Gastroesophageal sphincter (tissue), 4 donors: Measurements from ENCODE around the gene APLF. TPM values are rescaled to one million over a fixed set of nuclear protein-coding genes. Genes with fewer than 3 reads are reported as not detected.

Experiments used
- ATAC-seq: fragments of 150-250 bp; one replicate; pipeline ENCODE4 v1.9.1; 2016; ENCODE audit warnings: mild to moderate bottlenecking, moderate library complexity
- H3K27ac ChIP-seq, 4 donors: fragments of 200-600 bp; sonication (generic) in 3 of 4; 1 replicate in 3 of 4; 2 replicates in 1 of 4; pipeline ENCODE4 v1.5.1; 2016 to 2019
- H3K27me3 ChIP-seq: fragments of 200-600 bp; sonication (generic); one replicate; pipeline ENCODE4 v1.5.1; 2019
- H3K36me3 ChIP-seq, 2 donors: fragments of 200-600 bp; sonication (generic); one replicate each; pipeline ENCODE4 v1.5.1; 2019; ENCODE audit warnings: control low read depth in 1 of 2
- H3K4me1 ChIP-seq, 3 donors: fragments of 200-600 bp; sonication (generic); 1 replicate in 2 of 3; 2 replicates in 1 of 3; pipeline ENCODE4 v1.5.1; 2016 to 2019; ENCODE audit warnings: control low read depth in 2 of 3
- H3K4me3 ChIP-seq, 2 donors: fragments of 200-600 bp; sonication (generic); one replicate each; pipeline ENCODE4 v1.5.1; 2019; ENCODE audit warnings: mild to moderate bottlenecking in 1 of 2, moderate library complexity in 1 of 2
- H3K9me3 ChIP-seq, 3 donors: fragments of 200-600 bp; sonication (generic); one replicate each; pipeline ENCODE4 v1.5.1; 2017 to 2019; ENCODE audit warnings: control low read depth in 2 of 3
- EP300 ChIP-seq: sonication (generic); formaldehyde crosslinking; IDR thresholded peaks from one replicate; pipeline ENCODE4 v1.6.1; 2017; ENCODE audit warnings: antibody characterized with exemption, mild to moderate bottlenecking
- POLR2A ChIP-seq, 2 donors: fragments of 450-650 bp; IDR thresholded peaks; one replicate each; pipeline ENCODE4 v1.6.1; 2017; ENCODE audit warnings: antibody characterized with exemption in 2 of 2, mild to moderate bottlenecking in 2 of 2, moderate library complexity in 1 of 2
- POLR2AphosphoS5 ChIP-seq: sonication (generic); formaldehyde crosslinking; IDR thresholded peaks from one replicate; pipeline ENCODE4 v1.6.1; 2017; ENCODE audit warnings: antibody characterized with exemption
- WGBS, 2 donors: methylation state at CpG; one replicate each; pipeline ENCODE4 v1.1.5; 2018; ENCODE audit warnings: low coverage in 1 of 2; 5-methylcytosine and 5-hydroxymethylcytosine counted together
- total RNA-seq, 4 donors: library from RNA; depleted of rRNA; stranded (reverse); fragments of >200 nt; gene quantifications; one replicate each; pipeline ENCODE4 v1.1.0, GENCODE V29; 2016
- TF ChIP-seq, protein P1 (sequence below), 4 experiments: fragments of 200-600 bp in 2 of 4; fragments of 450-650 bp in 2 of 4; sonication (generic) in 1 of 4; IDR thresholded peaks; one replicate each; pipeline ENCODE4 v1.5.1; 2017 to 2019; ENCODE audit warnings: antibody characterized with exemption in 4 of 4, mild to moderate bottlenecking in 2 of 4, moderate library complexity in 2 of 4

APLF gene
- total RNA-seq, 4 donors from 2014 or later, result 5.5 to 12.0 (median 10.4) TPM

DNA sequence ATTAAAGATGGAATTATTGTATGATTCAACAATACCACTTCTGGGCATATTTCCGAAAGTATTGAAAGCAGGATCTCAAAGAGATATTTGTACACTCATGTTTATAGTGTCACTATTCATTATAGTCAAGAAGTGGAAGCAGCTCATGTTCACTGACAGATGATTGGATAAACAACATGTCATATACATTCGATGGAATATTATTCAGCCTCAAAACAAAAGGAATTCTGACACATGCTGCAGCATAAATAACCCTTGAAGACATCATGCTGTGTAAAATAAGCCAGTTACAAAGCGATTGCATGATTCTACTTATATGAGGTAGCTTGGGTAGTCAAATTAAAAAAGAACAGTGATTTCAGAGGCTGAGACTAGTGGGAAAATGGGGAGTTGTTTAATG lies 136.7 kb downstream of the APLF start:
- TF ChIP-seq POLR2A (IDR thresholded peaks at IDR 0.05) (no peak), POLR2AphosphoS5 (no peak), EP300 (no peak)
- TF ChIP-seq, protein P1, sequence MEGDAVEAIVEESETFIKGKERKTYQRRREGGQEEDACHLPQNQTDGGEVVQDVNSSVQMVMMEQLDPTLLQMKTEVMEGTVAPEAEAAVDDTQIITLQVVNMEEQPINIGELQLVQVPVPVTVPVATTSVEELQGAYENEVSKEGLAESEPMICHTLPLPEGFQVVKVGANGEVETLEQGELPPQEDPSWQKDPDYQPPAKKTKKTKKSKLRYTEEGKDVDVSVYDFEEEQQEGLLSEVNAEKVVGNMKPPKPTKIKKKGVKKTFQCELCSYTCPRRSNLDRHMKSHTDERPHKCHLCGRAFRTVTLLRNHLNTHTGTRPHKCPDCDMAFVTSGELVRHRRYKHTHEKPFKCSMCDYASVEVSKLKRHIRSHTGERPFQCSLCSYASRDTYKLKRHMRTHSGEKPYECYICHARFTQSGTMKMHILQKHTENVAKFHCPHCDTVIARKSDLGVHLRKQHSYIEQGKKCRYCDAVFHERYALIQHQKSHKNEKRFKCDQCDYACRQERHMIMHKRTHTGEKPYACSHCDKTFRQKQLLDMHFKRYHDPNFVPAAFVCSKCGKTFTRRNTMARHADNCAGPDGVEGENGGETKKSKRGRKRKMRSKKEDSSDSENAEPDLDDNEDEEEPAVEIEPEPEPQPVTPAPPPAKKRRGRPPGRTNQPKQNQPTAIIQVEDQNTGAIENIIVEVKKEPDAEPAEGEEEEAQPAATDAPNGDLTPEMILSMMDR (IDR thresholded peaks at IDR 0.05), result no peak
- no peaks in the 10 kb centered on the region for H3K4me1 ChIP-seq
- H3K4me3 ChIP-seq, result no peak overlapping the region
- ATAC-seq, result no peak
- H3K9me3 ChIP-seq, result peaks cover 0 to 36% (median 3%) of the 10 kb centered on the region in 3 donors
- H3K27me3 ChIP-seq, result no peaks in the 10 kb centered on the region
- 58 to 74% methylated on average over 2 to 3 of the region's 3 CpGs for WGBS, 2 donors
- no peaks in the 10 kb centered on the region for H3K36me3 ChIP-seq
- no peak overlapping the region for H3K27ac ChIP-seq

DNA sequence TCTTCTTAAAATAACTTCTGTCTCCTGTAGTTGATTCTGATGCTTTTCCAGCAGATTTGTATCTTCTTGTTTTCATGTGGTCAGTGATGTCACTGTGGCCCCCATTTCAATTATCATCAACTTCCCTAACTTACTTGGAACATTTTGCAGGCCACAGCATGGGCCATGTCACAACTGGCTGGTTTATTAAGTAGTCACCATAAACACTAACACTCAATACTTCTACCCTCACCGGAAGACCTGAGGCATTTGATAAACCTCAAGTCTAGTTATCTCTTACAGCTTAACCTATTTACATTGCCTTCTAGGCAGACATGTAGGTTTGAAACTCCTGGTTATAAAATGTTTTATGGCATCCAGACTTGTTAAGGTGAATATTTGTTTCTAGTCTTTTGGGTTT lies 138.6 kb downstream of the APLF start:
- peaks cover 0 to 38% (median 3%) of the 10 kb centered on the region in 3 donors for H3K9me3 ChIP-seq
- ATAC-seq, result no peak
- H3K27me3 ChIP-seq, result no peaks in the 10 kb centered on the region
- H3K4me3 ChIP-seq, result no peak overlapping the region
- H3K4me1 ChIP-seq, result no peaks in the 10 kb centered on the region
- 70 to 90% methylated on average over 1 of the region's 1 CpG for WGBS, 2 donors
- TF ChIP-seq POLR2AphosphoS5 (no peak), POLR2A (IDR thresholded peaks at IDR 0.05) (no peak), EP300 (no peak)
- TF ChIP-seq, protein P1 (IDR thresholded peaks at IDR 0.05), result no peak
- H3K27ac ChIP-seq, result no peak overlapping the region
- H3K36me3 ChIP-seq, result no peaks in the 10 kb centered on the region

GRCh38 chr2:68606759-68607158 lies 139.4 kb downstream of the APLF start:
- 76 to 86% methylated on average over 3 of the region's 4 CpGs for WGBS, 2 donors
- no peak for TF ChIP-seq EP300
- TF ChIP-seq POLR2AphosphoS5, result no peak
- no peak for TF ChIP-seq POLR2A (IDR thresholded peaks at IDR 0.05)
- TF ChIP-seq, protein P1 (IDR thresholded peaks at IDR 0.05), result no peak
- Histone ChIP-seq H3K4me3 (no peak overlapping the region), H3K4me1 (no peaks in the 10 kb centered on the region), H3K36me3 (no peaks in the 10 kb centered on the region), H3K27ac (no peak overlapping the region), H3K27me3 (no peaks in the 10 kb centered on the region), H3K9me3 (peaks cover 0 to 36% (median 0%) of the 10 kb centered on the region in 3 donors)
- no peak for ATAC-seq

- H3K27me3 ChIP-seq, result no peaks in the 10 kb centered on the region
- TF ChIP-seq POLR2AphosphoS5, result no peak
- TF ChIP-seq, protein P1 (IDR thresholded peaks at IDR 0.05), result no peak
- no peak for TF ChIP-seq POLR2A (IDR thresholded peaks at IDR 0.05)
- TF ChIP-seq EP300, result no peak
- no peaks in the 10 kb centered on the region for H3K4me1 ChIP-seq
- no peak for ATAC-seq
- no peak overlapping the region for H3K4me3 ChIP-seq
- no peaks in the 10 kb centered on the region for H3K36me3 ChIP-seq
- H3K27ac ChIP-seq, result no peak overlapping the region
- H3K9me3 ChIP-seq, result peaks cover 0 to 30% (median 0%) of the 10 kb centered on the region in 3 donors
These were observed 140.5 kb downstream of the APLF start for GRCh38 chr2:68607837-68608236.

DNA sequence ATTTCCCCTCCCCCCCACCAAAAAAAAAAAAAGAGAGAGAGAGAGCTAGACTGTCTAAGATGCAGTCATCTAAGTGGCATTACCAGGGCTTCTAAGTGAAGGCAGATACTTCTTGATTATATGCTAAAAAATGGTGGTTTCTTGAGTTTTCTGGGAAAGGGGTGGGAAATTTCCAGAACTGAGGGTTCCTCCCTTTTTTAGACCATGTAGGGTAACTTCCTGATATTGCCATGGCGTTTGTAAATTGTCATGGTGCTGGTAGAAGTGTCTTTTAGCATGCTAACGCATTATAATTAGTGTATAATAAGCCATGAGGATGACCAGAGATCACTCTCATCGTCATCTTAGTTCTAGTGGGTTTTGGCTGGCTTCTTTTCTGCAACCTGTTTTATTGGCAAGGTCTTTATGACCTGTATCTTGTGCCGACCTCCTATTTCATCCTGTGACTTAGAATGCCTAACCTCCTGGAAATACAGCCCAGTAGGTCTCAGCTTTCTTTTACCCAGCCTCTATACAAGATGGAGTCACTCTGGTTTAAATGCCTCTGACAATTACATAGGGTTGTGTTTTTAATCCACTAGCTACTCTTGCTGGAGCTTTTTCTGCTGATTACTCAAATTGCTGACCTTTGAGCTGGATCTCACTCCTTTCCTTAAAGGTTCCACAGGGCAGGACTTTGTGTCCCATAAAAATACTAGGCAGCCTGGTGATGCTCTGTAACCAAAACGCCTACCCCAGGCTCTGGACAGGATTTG lies 145.6 kb downstream of the APLF start:
- Histone ChIP-seq H3K4me3 (no peak overlapping the region), H3K36me3 (no peaks in the 10 kb centered on the region), H3K9me3 (peaks cover 0 to 15% (median 0%) of the 10 kb centered on the region in 3 donors), H3K27me3 (no peaks in the 10 kb centered on the region), H3K4me1 (no peaks in the 10 kb centered on the region), H3K27ac (no peak overlapping the region)
- WGBS, 2 donors, result 79 to 83% methylated on average over 4 to 5 of the region's 5 CpGs
- ATAC-seq, result no peak
- TF ChIP-seq EP300, result no peak
- TF ChIP-seq, protein P1 (IDR thresholded peaks at IDR 0.05), result no peak
- no peak for TF ChIP-seq POLR2A (IDR thresholded peaks at IDR 0.05)
- no peak for TF ChIP-seq POLR2AphosphoS5
